DOHH2 (cell line): Measurements from ENCODE around the gene EIF2B2.
"Not testable (repeated sequence)": the region's sequence is repeated elsewhere in the genome, so short reads cannot be mapped to it uniquely, and the experiment has no call there.

Source experiments
- H3F3A ChIP-seq: fragments of 200-600 bp; sonication (generic), shearing (Covaris generic); 2 replicates; pipeline ENCODE4 v1.6.0; 2016; ENCODE audit warnings: antibody characterized with exemption, mild to moderate bottlenecking; ENCODE audit not compliant: control insufficient read depth, insufficient read depth
- H3K27ac ChIP-seq: fragments of 200-600 bp; sonication (generic); 2 replicates; pipeline ENCODE4 v1.5.1; 2014; ENCODE audit warnings: low read depth, mild to moderate bottlenecking, low read length, moderate library complexity
- H3K27me3 ChIP-seq: fragments of 200-600 bp; sonication (generic); 2 replicates; pipeline ENCODE4 v1.6.1; 2014; ENCODE audit warnings: mild to moderate bottlenecking, low read length, mixed read lengths; ENCODE audit not compliant: control insufficient read depth
- H3K36me3 ChIP-seq: fragments of 200-600 bp; sonication (generic); 2 replicates; pipeline ENCODE4 v1.6.1; 2014; ENCODE audit warnings: mild to moderate bottlenecking, low read length, moderate library complexity, mixed read lengths; ENCODE audit not compliant: control insufficient read depth
- H3K4me1 ChIP-seq: fragments of 200-600 bp; sonication (generic); 2 replicates; pipeline ENCODE4 v1.6.1; 2014; ENCODE audit warnings: mild to moderate bottlenecking, low read length, mixed read lengths; ENCODE audit not compliant: control insufficient read depth
- H3K4me2 ChIP-seq: fragments of 200-600 bp; sonication (generic); 2 replicates; pipeline ENCODE4 v1.6.0; 2014; ENCODE audit warnings: mild to moderate bottlenecking, low read length, moderate library complexity
- H3K4me3 ChIP-seq: fragments of 200-600 bp; sonication (generic); 2 replicates; pipeline ENCODE4 v1.5.1; 2014; ENCODE audit warnings: mild to moderate bottlenecking, low read length, mixed read lengths
- H3K79me2 ChIP-seq: fragments of 200-600 bp; sonication (generic); 2 replicates; pipeline ENCODE4 v1.6.1; 2014; ENCODE audit warnings: mild to moderate bottlenecking, low read length, mixed read lengths; ENCODE audit not compliant: control insufficient read depth
- H3K9me2 ChIP-seq: fragments of 200-600 bp; sonication (generic); replicated peaks from 2 replicates; pipeline ENCODE4 v1.6.1; 2014; ENCODE audit warnings: mild to moderate bottlenecking, low read length, mixed read lengths; ENCODE audit not compliant: control insufficient read depth
- H3K9me3 ChIP-seq: fragments of 200-600 bp; sonication (generic); 2 replicates; pipeline ENCODE4 v1.6.1; 2014; ENCODE audit warnings: antibody characterized with exemption, low read length, mixed read lengths; ENCODE audit not compliant: control insufficient read depth, insufficient read depth
- H4K20me1 ChIP-seq: fragments of 200-600 bp; sonication (generic); 2 replicates; pipeline ENCODE4 v1.6.0; 2014; ENCODE audit warnings: low read depth, mild to moderate bottlenecking, antibody characterized with exemption, low read length, moderate library complexity; ENCODE audit not compliant: control insufficient read depth, insufficient read depth
- CTCF ChIP-seq: fragments of 200-600 bp; sonication (generic); IDR thresholded peaks from one replicate; pipeline ENCODE4 v1.5.1; 2014; ENCODE audit warnings: antibody characterized with exemption, mild to moderate bottlenecking, low read depth, low read length; ENCODE audit not compliant: poor library complexity, severe bottlenecking
- EZH2phosphoT487 ChIP-seq: fragments of 200-600 bp; sonication (generic); IDR thresholded peaks from 2 replicates; pipeline ENCODE4 v1.6.1; 2017; ENCODE audit warnings: borderline replicate concordance, mild to moderate bottlenecking, antibody characterized with exemption, low read length, moderate library complexity, mixed read lengths

The EIF2B2 gene

GRCh38 chr14:74988131-74988530 lies 14.6 kb upstream of the EIF2B2 start:
- Histone ChIP-seq H3F3A (no peaks in the 10 kb centered on the region), H3K79me2 (no peaks in the 10 kb centered on the region), H3K27me3 (no peaks in the 10 kb centered on the region), H3K4me2 (no peak overlapping the region), H3K27ac (no peak overlapping the region), H3K36me3 (no peaks in the 10 kb centered on the region), H3K9me3 (no peaks in the 10 kb centered on the region), H3K4me1 (no peaks in the 10 kb centered on the region), H3K9me2 (no peaks in the 10 kb centered on the region), H3K4me3 (no peak overlapping the region), H4K20me1 (no peaks in the 10 kb centered on the region)
- TF ChIP-seq EZH2phosphoT487 (no peak), CTCF (no peak)

GRCh38 chr14:74988993-74989392 lies 13.7 kb upstream of the EIF2B2 start:
- no peaks in the 10 kb centered on the region for H3K9me2 ChIP-seq
- H3K4me3 ChIP-seq: no peak overlapping the region
- no peaks in the 10 kb centered on the region for H3K27me3 ChIP-seq
- TF ChIP-seq CTCF (no peak), EZH2phosphoT487 (no peak)
- H3F3A ChIP-seq: no peaks in the 10 kb centered on the region
- H3K4me1 ChIP-seq: no peaks in the 10 kb centered on the region
- H4K20me1 ChIP-seq: no peaks in the 10 kb centered on the region
- H3K27ac ChIP-seq: no peak overlapping the region
- H3K4me2 ChIP-seq: no peak overlapping the region
- H3K36me3 ChIP-seq: no peaks in the 10 kb centered on the region
- H3K79me2 ChIP-seq: no peaks in the 10 kb centered on the region
- no peaks in the 10 kb centered on the region for H3K9me3 ChIP-seq

- not testable (repeated sequence) for H3K9me2 ChIP-seq
Observed at GRCh38 chr14:74994182-74994581, 8.5 kb upstream of the EIF2B2 start.

GRCh38 chr14:74995781-74996180 lies 6.9 kb upstream of the EIF2B2 start:
- not testable (repeated sequence) for H3K27me3 ChIP-seq, H3K79me2 ChIP-seq, H4K20me1 ChIP-seq, H3K4me3 ChIP-seq, H3K9me2 ChIP-seq, H3K27ac ChIP-seq, H3F3A ChIP-seq, H3K9me3 ChIP-seq, H3K4me1 ChIP-seq, H3K4me2 ChIP-seq, H3K36me3 ChIP-seq

More at GRCh38 chr14:74994182-74994581, 8.5 kb upstream of the EIF2B2 start:
- H3K4me3 ChIP-seq, H3K4me1 ChIP-seq, H3K27ac ChIP-seq, H3K9me3 ChIP-seq, H3K27me3 ChIP-seq, H4K20me1 ChIP-seq, H3F3A ChIP-seq, H3K79me2 ChIP-seq, H3K4me2 ChIP-seq, H3K36me3 ChIP-seq: not testable (repeated sequence)
